Measurements from ENCODE around the gene EVL.

Gene EVL

GRCh38 chr14:100132161-100132902 is 67.1 kb downstream of the EVL start:
- no peak for DNase-seq

- DNase-seq, result no peak
Observed at GRCh38 chr14:100132903-100133510, 67.8 kb downstream of the EVL start.

- no peak for DNase-seq
Observed at GRCh38 chr14:100134586-100134985, 69.4 kb downstream of the EVL start.

GRCh38 chr14:100135073-100135472 is 69.9 kb downstream of the EVL start:
- no peak for DNase-seq

- DNase-seq, result no peak
Observed at GRCh38 chr14:100135784-100136183, 70.6 kb downstream of the EVL start.

- DNase-seq, result no peak
Observed at GRCh38 chr14:100137173-100137572, 72.0 kb downstream of the EVL start.

- no peak for DNase-seq
Observed at GRCh38 chr14:100138082-100138787, 73.0 kb downstream of the EVL start.

- no peak for DNase-seq
Observed at GRCh38 chr14:100138955-100139354, 73.7 kb downstream of the EVL start.

- no peak for DNase-seq
Observed at GRCh38 chr14:100140452-100141078, 75.3 kb downstream of the EVL start.

GRCh38 chr14:100141098-100141497 is 75.9 kb downstream of the EVL start:
- no peak for DNase-seq

GRCh38 chr14:100142073-100143040 is 77.1 kb downstream of the EVL start:
- no peak for DNase-seq

- DNase-seq, result no peak
Observed at GRCh38 chr14:100143523-100143922, 78.3 kb downstream of the EVL start.

- no peak for DNase-seq
Observed at GRCh38 chr14:100143934-100144333, 78.7 kb downstream of the EVL start.

GRCh38 chr14:100144645-100144995 is 79.4 kb downstream of the EVL start:
- DNase-seq, result no peak

- no peak for DNase-seq
Observed at GRCh38 chr14:100144996-100145646, 79.9 kb downstream of the EVL start.

GRCh38 chr14:100145682-100146464 is 80.7 kb downstream of the EVL start:
- DNase-seq, result no peak

- no peak for DNase-seq
Observed at GRCh38 chr14:100146531-100147091, 81.4 kb downstream of the EVL start.

GRCh38 chr14:100147181-100147631 is 82.0 kb downstream of the EVL start:
- DNase-seq, result peak in 1 of 4 experiments; percentile 33

- DNase-seq, result no peak
Observed at GRCh38 chr14:100147691-100148464, 82.7 kb downstream of the EVL start.
